Ovary (tissue), 9 donors: ENCODE data around the gene CACNA1E. TPM values are rescaled to one million over a fixed set of nuclear protein-coding genes. Genes with fewer than 3 reads are reported as not detected.

ENCODE experiments used
- DNase-seq, 5 donors: peaks; one replicate each; pipeline ENCODE4 v3.0.0-alpha.2; 2019 to 2020
- H3K27ac ChIP-seq, 2 donors: fragments of 200-600 bp; one replicate each; pipeline versions ENCODE4 v1.5.1 to v1.8.0; 2019 to 2022
- H3K27me3 ChIP-seq: fragments of 200-600 bp; one replicate; pipeline ENCODE4 v1.8.0; 2022
- H3K36me3 ChIP-seq: fragments of 200-600 bp; sonication (generic); one replicate; pipeline ENCODE4 v1.5.1; 2019
- H3K4me1 ChIP-seq: one replicate; pipeline ENCODE4 v1.8.1; 2013; ENCODE audit warnings: mild to moderate bottlenecking, moderate library complexity; ENCODE audit not compliant: insufficient read depth
- H3K4me3 ChIP-seq: fragments of 200-600 bp; sonication (generic); one replicate; pipeline ENCODE4 v1.5.1; 2017
- H3K9me3 ChIP-seq, 2 donors: fragments of 200-600 bp in 1 of 2; sonication (generic) in 1 of 2; one replicate each; pipeline versions ENCODE4 v1.5.1 to v1.8.1; 2013 to 2019; ENCODE audit warnings: mild to moderate bottlenecking in 1 of 2, moderate library complexity in 1 of 2
- CTCF ChIP-seq, 3 donors: fragments of 450-650 bp in 2 of 3; fragments of 200-600 bp in 1 of 3; IDR thresholded peaks; one replicate each; pipeline versions ENCODE4 v1.5.1 to v1.8.0; 2016 to 2022; ENCODE audit warnings: antibody characterized with exemption in 3 of 3, mild to moderate bottlenecking in 1 of 3
- EP300 ChIP-seq: sonication (generic); formaldehyde crosslinking; IDR thresholded peaks from one replicate; pipeline ENCODE4 v1.6.1; 2017; ENCODE audit warnings: antibody characterized with exemption
- POLR2A ChIP-seq: fragments of 450-650 bp; IDR thresholded peaks from one replicate; pipeline ENCODE4 v1.6.1; 2017; ENCODE audit warnings: antibody characterized with exemption, mild to moderate bottlenecking, moderate library complexity
- WGBS, 3 donors: extraction: QIAGEN DNeasy Blood & Tissue Kit in 1 of 3; methylation state at CpG; one replicate each; pipeline versions ENCODE4 v1.1.5 to v1.1.7; 2013 to 2017; 5-methylcytosine and 5-hydroxymethylcytosine counted together
- intact Hi-C, 4 donors: fragments of 100-400 bp; cut with DNase I; formaldehyde crosslinking; loops; one replicate each; pipeline versions ENCODE4 v1.11.0 to v1.15.1; 2022 to 2023
- polyA plus RNA-seq, 2 donors: library from polyadenylated mRNA; stranded (reverse); fragments of 200-250 nt in 1 of 2; fragments of 350-450 nt in 1 of 2; fragmentation: Illumina TruSeq in 1 of 2; extraction: RNeasy Lipid Tissue Mini Kit (QIAGEN cat#74804) in 1 of 2; gene quantifications; one replicate each; pipeline ENCODE4 v1.2.3, GENCODE V29; 2013 to 2014
- total RNA-seq, 7 donors: library from RNA; depleted of rRNA in 2 of 7; stranded (reverse); fragments of >200 nt in 2 of 7; fragmentation: NEBNext Ultra II Directional in 3 of 7; extraction: Animal tissue kit (Norgen Biotek cat#: 25700) in 3 of 7; gene quantifications; one replicate each; pipeline versions ENCODE4 v1.1.0 to v1.2.4, GENCODE V29; 2016 to 2023
- donor health status: DM: no; HTN: no; CAD: no; lungs with moderate emphysema.
- donor health status: DM: no; HTN: no; CAD: no.
- donor health status: Bipolar disorder and iron deficiency.
- donor health status: DM: yes; HTN: yes; CAD: no.
- donor health status: DM: no; HTN: no; CAD: no.
- donor health status: DM: yes; HTN: yes; CAD: no.

Gene CACNA1E
- total and polyA plus RNA-seq, 9 donors: 0.01 to 0.34 (median 0.10) TPM; not detected in 3

GRCh38 chr1:181754103-181754502 lies 270.8 kb downstream of the CACNA1E start:
- intact Hi-C loops: no loop called here
- no peaks in the 10 kb centered on the region for H3K27me3 ChIP-seq
- H3K4me1 ChIP-seq: no peaks in the 10 kb centered on the region
- no peak for DNase-seq
- H3K9me3 ChIP-seq: no peaks in the 10 kb centered on the region
- H3K27ac ChIP-seq: no peak overlapping the region
- TF ChIP-seq CTCF (IDR thresholded peaks at IDR 0.05) (no peak), EP300 (no peak), POLR2A (no peak)
- H3K36me3 ChIP-seq: no peaks in the 10 kb centered on the region
- 73 to 88% (median 76%) methylated on average over 4 of the region's 4 CpGs for WGBS, 3 donors
- H3K4me3 ChIP-seq: no peak overlapping the region

GRCh38 chr1:181759481-181759880 lies 276.2 kb downstream of the CACNA1E start:
- Histone ChIP-seq H3K27ac (no peak overlapping the region), H3K4me3 (no peak overlapping the region), H3K36me3 (no peaks in the 10 kb centered on the region), H3K4me1 (no peaks in the 10 kb centered on the region), H3K27me3 (no peaks in the 10 kb centered on the region), H3K9me3 (no peaks in the 10 kb centered on the region)
- TF ChIP-seq CTCF (IDR thresholded peaks at IDR 0.05) (no peak), POLR2A (no peak), EP300 (no peak)
- intact Hi-C loops: no loop called here
- no peak for DNase-seq
- 46 to 66% (median 57%) methylated on average over 3 of the region's 3 CpGs for WGBS, 3 donors

- TF ChIP-seq CTCF (IDR thresholded peaks at IDR 0.05): no peak
- TF ChIP-seq EP300: no peak
- TF ChIP-seq POLR2A: no peak
- no peaks in the 10 kb centered on the region for H3K36me3 ChIP-seq
- H3K9me3 ChIP-seq: no peaks in the 10 kb centered on the region
- DNase-seq: no peak
- H3K4me1 ChIP-seq: no peaks in the 10 kb centered on the region
- H3K27me3 ChIP-seq: no peaks in the 10 kb centered on the region
- H3K27ac ChIP-seq: no peak overlapping the region
- H3K4me3 ChIP-seq: no peak overlapping the region
- intact Hi-C loops: no loop called here
Measured at GRCh38 chr1:181763736-181764135, 280.4 kb downstream of the CACNA1E start.

GRCh38 chr1:181765451-181766026 lies 282.2 kb downstream of the CACNA1E start:
- intact Hi-C loops: no loop called here
- no peak overlapping the region for H3K4me3 ChIP-seq
- WGBS, 3 donors: 57 to 74% (median 63%) methylated on average over 5 of the region's 5 CpGs
- no peaks in the 10 kb centered on the region for H3K9me3 ChIP-seq
- no peak overlapping the region for H3K27ac ChIP-seq
- TF ChIP-seq CTCF (IDR thresholded peaks at IDR 0.05): no peak
- no peak for TF ChIP-seq POLR2A
- no peak for TF ChIP-seq EP300
- no peaks in the 10 kb centered on the region for H3K36me3 ChIP-seq
- no peaks in the 10 kb centered on the region for H3K4me1 ChIP-seq
- H3K27me3 ChIP-seq: no peaks in the 10 kb centered on the region
- DNase-seq: no peak
